ENCODE data around the gene MKX.

GRCh38 chr10:27746397-27747095, 927 bp upstream of the MKX start:
- TF ChIP-seq CTCF (IDR thresholded peaks at IDR 0.05) (no peak), EZH2 (IDR thresholded peaks at IDR 0.05; ENCODE audit: borderline replicate concordance, insufficient read depth, low read depth, low read length, poor library complexity, severe bottlenecking) (no peak)

All from B cell (primary cell).